NCI-H510A (cell line): ENCODE results near the gene CREB5.
"Not testable (repeated sequence)": the region's sequence is repeated elsewhere in the genome, so short reads cannot be mapped to it uniquely, and the experiment has no call there.

Source experiments
- DNase-seq: peaks from one replicate; lab custom pipeline; 2025; lab: John Stamatoyannopoulos, UW

The CREB5 gene

GRCh38 chr7:28411876-28412662 lies at the start of gene CREB5:
TSS of gene CREB5 (plus strand) at chr7:28412518. CDS start at chr7:28412915, 397 bp downstream.
- DNase-seq = no peak

GRCh38 chr7:28362812-28363211 lies 49.5 kb upstream of the CREB5 start:
- no peak for DNase-seq

GRCh38 chr7:28364082-28364481 lies 48.2 kb upstream of the CREB5 start:
- DNase-seq = no peak

- no peak for DNase-seq
Observed at GRCh38 chr7:28369523-28369922, 42.8 kb upstream of the CREB5 start.

GRCh38 chr7:28371846-28372245 lies 40.5 kb upstream of the CREB5 start:
- no peak for DNase-seq

GRCh38 chr7:28373990-28374389 lies 38.3 kb upstream of the CREB5 start:
- DNase-seq = no peak

GRCh38 chr7:28375729-28376128 lies 36.6 kb upstream of the CREB5 start:
- no peak for DNase-seq

- DNase-seq = no peak
Observed at GRCh38 chr7:28376634-28377033, 35.7 kb upstream of the CREB5 start.

GRCh38 chr7:28378574-28379149 lies 33.7 kb upstream of the CREB5 start:
- DNase-seq = no peak

- DNase-seq = no peak
Observed at GRCh38 chr7:28381466-28381865, 30.9 kb upstream of the CREB5 start.

- no peak for DNase-seq
Observed at GRCh38 chr7:28382144-28382543, 30.2 kb upstream of the CREB5 start.

- no peak for DNase-seq
Observed at GRCh38 chr7:28383975-28384374, 28.3 kb upstream of the CREB5 start.

GRCh38 chr7:28389504-28390395 lies 22.6 kb upstream of the CREB5 start:
- DNase-seq = no peak

- DNase-seq = no peak
Observed at GRCh38 chr7:28390426-28390825, 21.9 kb upstream of the CREB5 start.

- no peak for DNase-seq
Observed at GRCh38 chr7:28392289-28392688, 20.0 kb upstream of the CREB5 start.

- no peak for DNase-seq
Observed at GRCh38 chr7:28395404-28395803, 16.9 kb upstream of the CREB5 start.

- DNase-seq = no peak
Observed at GRCh38 chr7:28395831-28396230, 16.5 kb upstream of the CREB5 start.

GRCh38 chr7:28397141-28397540 lies 15.2 kb upstream of the CREB5 start:
- DNase-seq = no peak

- no peak for DNase-seq
Observed at GRCh38 chr7:28400838-28401360, 11.4 kb upstream of the CREB5 start.

GRCh38 chr7:28401567-28401966 lies 10.8 kb upstream of the CREB5 start:
- DNase-seq = not testable (repeated sequence)

GRCh38 chr7:28405662-28406061 lies 6.7 kb upstream of the CREB5 start:
- no peak for DNase-seq

- no peak for DNase-seq
Observed at GRCh38 chr7:28406192-28406591, 6.1 kb upstream of the CREB5 start.

GRCh38 chr7:28407651-28408050 lies 4.7 kb upstream of the CREB5 start:
- DNase-seq = no peak
